DND-41 (cell line): ENCODE data around the gene SRA1.

Source experiments
- ATAC-seq: fragments of 200-7000 bp; cut with Tn5 transposase; 3 replicates; pipeline ENCODE4 v1.9.1; 2021; ENCODE audit warnings: low read depth; ENCODE audit not compliant: insufficient read depth
- DNase-seq: peaks from one replicate; pipeline ENCODE4 v3.0.0-alpha.2; 2020
- H2AFZ ChIP-seq: 2 replicates; pipeline ENCODE4 v1.6.0; 2012; ENCODE audit warnings: low read depth, low read length
- H3K27ac ChIP-seq: 2 replicates; pipeline ENCODE4 v1.5.1; 2012; ENCODE audit warnings: low read length, inconsistent platforms
- H3K27me3 ChIP-seq: fragments of 200-600 bp; sonication (generic); 2 replicates; pipeline ENCODE4 v1.6.0; 2012; ENCODE audit warnings: low read length, mild to moderate bottlenecking, inconsistent platforms; ENCODE audit not compliant: insufficient read depth, poor library complexity
- H3K36me3 ChIP-seq: 2 replicates; pipeline ENCODE4 v1.5.1; 2012; ENCODE audit warnings: low read length, inconsistent platforms; ENCODE audit not compliant: insufficient read depth
- H3K4me1 ChIP-seq: 2 replicates; pipeline ENCODE4 v1.5.1; 2012; ENCODE audit warnings: mild to moderate bottlenecking, low read length; ENCODE audit not compliant: insufficient read depth
- H3K4me2 ChIP-seq: 2 replicates; pipeline ENCODE4 v1.6.0; 2012; ENCODE audit warnings: mild to moderate bottlenecking, moderate library complexity, low read length, inconsistent platforms; ENCODE audit not compliant: insufficient read depth
- H3K4me3 ChIP-seq, 2 experiments: fragments of 200-600 bp in 1 of 2; shearing (Covaris generic) in 1 of 2; 2 replicates each; pipeline ENCODE4 v1.5.1; 2012 to 2016; ENCODE audit warnings: inconsistent platforms in 2 of 2, low read length in 2 of 2, mild to moderate bottlenecking in 2 of 2, low read depth in 1 of 2, moderate library complexity in 1 of 2
- H3K79me2 ChIP-seq: 2 replicates; pipeline ENCODE4 v1.6.0; 2012; ENCODE audit warnings: low read length, inconsistent platforms; ENCODE audit not compliant: insufficient read depth
- H3K9ac ChIP-seq: 2 replicates; pipeline ENCODE4 v1.6.0; 2012; ENCODE audit warnings: low read depth, mild to moderate bottlenecking, inconsistent platforms, low read length, moderate library complexity
- H3K9me3 ChIP-seq: 2 replicates; pipeline ENCODE4 v1.5.1; 2012; ENCODE audit warnings: low read length, moderate library complexity, mild to moderate bottlenecking, inconsistent platforms; ENCODE audit not compliant: insufficient read depth, severe bottlenecking
- H4K20me1 ChIP-seq: 2 replicates; pipeline ENCODE4 v1.6.0; 2012; ENCODE audit warnings: low read length; ENCODE audit not compliant: insufficient read depth
- EZH2 ChIP-seq: IDR thresholded peaks from 3 replicates; pipeline ENCODE4 v1.6.1; 2012; ENCODE audit warnings: borderline replicate concordance, low read depth, mild to moderate bottlenecking, moderate library complexity, low read length, inconsistent platforms; ENCODE audit not compliant: severe bottlenecking
- TF ChIP-seq, protein P1 (sequence below): IDR thresholded peaks from 2 replicates; pipeline ENCODE4 v1.5.1; 2012; ENCODE audit warnings: borderline replicate concordance, low read length, moderate library complexity, mild to moderate bottlenecking; ENCODE audit not compliant: poor library complexity, severe bottlenecking; ENCODE audit errors: extremely low read depth

Gene SRA1

DNA sequence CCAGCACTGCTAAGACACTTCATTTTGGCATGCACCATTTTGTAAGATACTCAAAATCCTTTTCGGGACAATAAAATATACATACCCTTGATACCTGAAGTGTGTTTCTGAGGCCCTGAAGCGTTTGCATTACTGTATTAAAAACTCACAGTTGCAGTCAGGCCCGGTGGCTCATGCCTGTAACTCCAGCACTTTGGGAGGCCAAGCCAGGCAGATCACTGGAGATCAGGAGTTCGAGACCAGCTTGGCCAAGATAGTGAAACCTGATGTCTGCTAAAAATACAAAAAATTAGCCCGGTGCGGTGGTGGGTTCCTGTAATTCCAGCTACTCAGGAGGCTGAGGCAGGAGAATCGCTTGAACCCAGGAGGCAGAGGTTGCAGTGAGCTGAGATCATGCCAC, 12.3 kb downstream of the SRA1 start:
- Histone ChIP-seq H3K4me3 (no peak overlapping the region), H3K27me3 (no peaks in the 10 kb centered on the region), H4K20me1 (peaks cover 4% of the 10 kb centered on the region; the same call in 1 of the 2 replicates), H3K9ac (no peak overlapping the region), H2AFZ (no peak overlapping the region), H3K4me2 (no peak overlapping the region), H3K79me2 (no peaks in the 10 kb centered on the region), H3K36me3 (peaks cover 60% of the 10 kb centered on the region), H3K27ac (no peak overlapping the region), H3K4me1 (peaks cover 33% of the 10 kb centered on the region), H3K9me3 (no peaks in the 10 kb centered on the region)
- TF ChIP-seq, protein P1, sequence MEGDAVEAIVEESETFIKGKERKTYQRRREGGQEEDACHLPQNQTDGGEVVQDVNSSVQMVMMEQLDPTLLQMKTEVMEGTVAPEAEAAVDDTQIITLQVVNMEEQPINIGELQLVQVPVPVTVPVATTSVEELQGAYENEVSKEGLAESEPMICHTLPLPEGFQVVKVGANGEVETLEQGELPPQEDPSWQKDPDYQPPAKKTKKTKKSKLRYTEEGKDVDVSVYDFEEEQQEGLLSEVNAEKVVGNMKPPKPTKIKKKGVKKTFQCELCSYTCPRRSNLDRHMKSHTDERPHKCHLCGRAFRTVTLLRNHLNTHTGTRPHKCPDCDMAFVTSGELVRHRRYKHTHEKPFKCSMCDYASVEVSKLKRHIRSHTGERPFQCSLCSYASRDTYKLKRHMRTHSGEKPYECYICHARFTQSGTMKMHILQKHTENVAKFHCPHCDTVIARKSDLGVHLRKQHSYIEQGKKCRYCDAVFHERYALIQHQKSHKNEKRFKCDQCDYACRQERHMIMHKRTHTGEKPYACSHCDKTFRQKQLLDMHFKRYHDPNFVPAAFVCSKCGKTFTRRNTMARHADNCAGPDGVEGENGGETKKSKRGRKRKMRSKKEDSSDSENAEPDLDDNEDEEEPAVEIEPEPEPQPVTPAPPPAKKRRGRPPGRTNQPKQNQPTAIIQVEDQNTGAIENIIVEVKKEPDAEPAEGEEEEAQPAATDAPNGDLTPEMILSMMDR = no peak
- TF ChIP-seq EZH2 = no peak
- no peak for DNase-seq
- ATAC-seq = no peak

DNA sequence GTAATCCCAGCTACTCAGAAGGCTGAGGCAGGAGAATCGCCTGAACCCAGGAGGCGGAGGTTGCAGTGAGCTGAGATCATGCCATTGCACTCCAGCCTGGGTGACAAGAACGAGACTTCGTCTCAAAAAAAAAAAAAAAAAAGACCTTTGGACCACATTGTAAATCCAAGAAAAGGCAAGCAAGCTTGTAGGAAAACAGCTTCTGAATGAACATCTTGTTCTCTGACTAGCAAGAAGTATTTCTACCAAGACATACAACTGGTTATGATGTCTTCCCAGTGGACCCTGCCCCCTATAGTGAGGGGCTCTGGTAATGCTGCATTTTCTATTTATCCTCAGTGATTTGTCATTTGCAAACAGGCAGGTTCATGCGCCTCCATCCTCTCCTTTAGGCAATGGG, 14.3 kb downstream of the SRA1 start:
- Histone ChIP-seq H3K27me3 (no peaks in the 10 kb centered on the region), H3K4me1 (peaks cover 13% of the 10 kb centered on the region), H2AFZ (no peak overlapping the region), H3K9ac (no peak overlapping the region), H3K27ac (no peak overlapping the region), H3K79me2 (no peaks in the 10 kb centered on the region), H3K9me3 (no peaks in the 10 kb centered on the region), H4K20me1 (no peaks in the 10 kb centered on the region), H3K4me3 (no peak overlapping the region), H3K4me2 (no peak overlapping the region), H3K36me3 (peaks cover 65% of the 10 kb centered on the region)
- TF ChIP-seq EZH2 = no peak
- TF ChIP-seq, protein P1 = no peak
- no peak for DNase-seq
- no peak for ATAC-seq

DNA sequence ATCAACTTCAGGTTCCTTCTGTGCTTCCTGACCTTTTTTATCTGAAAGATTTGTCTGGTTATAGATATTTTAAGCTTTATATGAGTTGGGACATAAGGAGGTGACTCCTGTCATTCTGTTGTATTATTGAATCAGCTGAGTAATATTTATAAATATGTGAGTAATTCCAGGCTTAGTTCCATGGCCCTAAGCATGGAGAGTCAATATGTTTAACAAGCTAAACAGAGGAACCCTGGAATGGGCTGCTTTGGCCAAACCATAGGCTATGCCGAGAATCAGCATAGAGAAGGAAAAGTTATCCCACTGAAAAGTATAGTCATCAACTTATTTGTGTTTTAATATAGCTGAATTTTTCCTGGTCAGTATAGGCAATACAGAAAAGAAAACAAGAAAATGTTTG, 17.0 kb downstream of the SRA1 start:
- Histone ChIP-seq H3K27ac (no peak overlapping the region), H4K20me1 (no peaks in the 10 kb centered on the region), H3K27me3 (no peaks in the 10 kb centered on the region), H3K9ac (no peak overlapping the region), H3K36me3 (peaks cover 84% of the 10 kb centered on the region), H3K9me3 (no peaks in the 10 kb centered on the region), H2AFZ (no peak overlapping the region), H3K79me2 (no peaks in the 10 kb centered on the region), H3K4me3 (no peak overlapping the region), H3K4me1 (no peaks in the 10 kb centered on the region), H3K4me2 (no peak overlapping the region)
- DNase-seq (no peak), ATAC-seq (no peak)
- TF ChIP-seq, protein P1 = no peak
- TF ChIP-seq EZH2 = no peak

DNA sequence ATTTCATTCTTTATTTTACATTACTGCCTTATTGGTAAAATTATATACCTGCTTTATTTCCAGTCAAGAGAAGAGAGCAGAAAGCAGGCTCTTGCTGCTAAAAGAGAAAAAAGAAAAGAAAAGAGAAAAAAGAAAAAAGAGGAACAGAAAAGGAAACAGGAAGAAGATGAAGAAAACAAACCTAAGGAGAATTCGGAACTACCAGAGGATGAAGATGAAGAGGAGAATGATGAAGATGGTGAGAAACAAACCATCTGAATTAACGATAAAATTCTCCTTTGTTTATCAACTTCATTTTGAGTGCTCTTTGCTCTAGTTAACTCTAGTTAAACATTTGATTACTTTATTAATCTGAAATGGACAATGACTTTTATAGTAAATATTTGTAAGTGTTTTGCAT, 33.3 kb downstream of the SRA1 start:
- ATAC-seq (no peak), DNase-seq (no peak)
- Histone ChIP-seq H3K36me3 (peaks cover 70% of the 10 kb centered on the region), H3K4me1 (no peaks in the 10 kb centered on the region), H3K9ac (no peak overlapping the region), H4K20me1 (peaks cover 7% of the 10 kb centered on the region; the same call in 1 of the 2 replicates), H3K4me3 (no peak overlapping the region), H3K27ac (no peak overlapping the region), H3K9me3 (no peaks in the 10 kb centered on the region), H2AFZ (no peak overlapping the region), H3K79me2 (no peaks in the 10 kb centered on the region; the same call in none of the 2 replicates), H3K27me3 (no peaks in the 10 kb centered on the region), H3K4me2 (no peak overlapping the region)
- TF ChIP-seq EZH2 = no peak
- TF ChIP-seq, protein P1 = no peak
